Activated CD8-positive, alpha-beta T cell treated with anti-CD3 and anti-CD28 coated beads for 36 hours (primary cell): ENCODE results near the gene RAB28. TPM values are rescaled to one million over a fixed set of nuclear protein-coding genes. Genes with fewer than 3 reads are reported as not detected.

Experiments
- ATAC-seq: fragments of 200-7000 bp; cut with Tn5 transposase; one replicate; pipeline ENCODE4 v1.10.0; 2021; ENCODE audit warnings: mild to moderate bottlenecking, moderate library complexity
- CTCF ChIA-PET: fragments of 350-600 bp; sonication (Branson Sonifier 250); formaldehyde crosslinking; loops from one replicate; lab custom pipeline; 2021; ENCODE audit warnings: antibody characterized with exemption; lab: Charles Lee
- POLR2A ChIA-PET: fragments of 350-600 bp; sonication (Branson Sonifier 250); formaldehyde crosslinking; loops from one replicate; lab custom pipeline; 2021; ENCODE audit warnings: antibody characterized with exemption; lab: Charles Lee
- DNase-seq: peaks from one replicate; pipeline ENCODE4 v3.0.0-alpha.2; 2020
- H3K27ac Mint-ChIP-seq: one replicate; pipeline ENCODE4 v1.8.0; 2021; ENCODE audit warnings: mild to moderate bottlenecking, mixed read lengths
- H3K27me3 Mint-ChIP-seq: one replicate; pipeline ENCODE4 v1.8.0; 2021; ENCODE audit warnings: mixed read lengths
- H3K36me3 Mint-ChIP-seq: one replicate; pipeline ENCODE4 v1.8.0; 2021; ENCODE audit warnings: low read depth, mixed read lengths
- H3K4me1 Mint-ChIP-seq: one replicate; pipeline ENCODE4 v1.8.0; 2021; ENCODE audit warnings: low read depth, mixed read lengths
- H3K4me3 Mint-ChIP-seq: one replicate; pipeline ENCODE4 v1.8.0; 2021; ENCODE audit warnings: mild to moderate bottlenecking, moderate library complexity, mixed read lengths
- H3K9me3 Mint-ChIP-seq: one replicate; pipeline ENCODE4 v1.8.0; 2021; ENCODE audit warnings: mixed read lengths
- CTCF ChIP-seq: fragments of 200-600 bp; IDR thresholded peaks from one replicate; pipeline ENCODE4 v1.8.0; 2022; ENCODE audit warnings: antibody characterized with exemption, mild to moderate bottlenecking
- intact Hi-C: fragments of 100-400 bp; cut with micrococcal nuclease; formaldehyde crosslinking; loops from one replicate; pipeline ENCODE4 v1.10.0; 2022
- total RNA-seq, 2 experiments: library from RNA; stranded (reverse); gene quantifications; one replicate each; pipeline ENCODE4 v1.2.3, GENCODE V29; 2021

The RAB28 gene
- total RNA-seq, 2 experiments from 2014 or later: 12.5 to 13.1 TPM

GRCh38 chr4:13430834-13431568 is 53.1 kb downstream of the RAB28 start:
- peak; percentile 36 for TF ChIP-seq CTCF
- POLR2A ChIA-PET: interaction anchor here (0.6 kb wide), 1 partner anchor 1109 kb away, joined by 4 read pairs; no protein-coding TSS in a partner anchor
- ATAC-seq (no peak), DNase-seq (no peak)
- Mint-ChIP-seq H3K27ac (no peak overlapping the region), H3K4me3 (no peak overlapping the region), H3K27me3 (no peaks in the 10 kb centered on the region), H3K4me1 (peaks cover 21% of the 10 kb centered on the region), H3K36me3 (peaks cover 8% of the 10 kb centered on the region), H3K9me3 (peaks cover 6% of the 10 kb centered on the region)
- CTCF ChIA-PET: interaction anchor here (0.7 to 2.2 kb wide), 7 partner anchors 10 to 77 kb away, joined by 3 to 12 read pairs (median 3); no protein-coding TSS in a partner anchor
- intact Hi-C loops: no loop called here

GRCh38 chr4:13427599-13428325 is 56.4 kb downstream of the RAB28 start:
- no peaks in the 10 kb centered on the region for H3K27me3 Mint-ChIP-seq
- POLR2A ChIA-PET: interaction anchor here (0.7 kb wide), 1 partner anchor 43 kb away, joined by 3 read pairs; no protein-coding TSS in a partner anchor

GRCh38 chr4:13415068-13415785 is 68.9 kb downstream of the RAB28 start:
- Mint-ChIP-seq H3K9me3 (peaks cover 14% of the 10 kb centered on the region), H3K4me1 (peaks cover 20% of the 10 kb centered on the region), H3K27ac (no peak overlapping the region), H3K36me3 (peaks cover 40% of the 10 kb centered on the region), H3K4me3 (no peak overlapping the region), H3K27me3 (no peaks in the 10 kb centered on the region)
- ChIA-PET POLR2A (no interaction called here), CTCF (interaction anchor here (1.2 kb wide), 1 partner anchor 17 kb away, joined by 4 read pairs; no protein-coding TSS in a partner anchor)
- no peak for TF ChIP-seq CTCF
- intact Hi-C loops: no loop called here
- DNase-seq (no peak), ATAC-seq (no peak)

More at GRCh38 chr4:13427599-13428325, 56.4 kb downstream of the RAB28 start:
- CTCF ChIA-PET: no interaction called here
- H3K4me3 Mint-ChIP-seq: no peak overlapping the region
- H3K36me3 Mint-ChIP-seq: peaks cover 23% of the 10 kb centered on the region
- DNase-seq (no peak), ATAC-seq (no peak)
- peaks cover 1% of the 10 kb centered on the region for H3K9me3 Mint-ChIP-seq
- H3K4me1 Mint-ChIP-seq: peaks cover 4% of the 10 kb centered on the region
- intact Hi-C loops: no loop called here
- TF ChIP-seq CTCF: no peak
- H3K27ac Mint-ChIP-seq: no peak overlapping the region

GRCh38 chr4:13413729-13414437 is 70.3 kb downstream of the RAB28 start:
- H3K36me3 Mint-ChIP-seq: peaks cover 38% of the 10 kb centered on the region
- no peak overlapping the region for H3K27ac Mint-ChIP-seq
- H3K9me3 Mint-ChIP-seq: peaks cover 5% of the 10 kb centered on the region
- intact Hi-C loops: no loop called here
- ChIA-PET CTCF (no interaction called here), POLR2A (no interaction called here)
- no peak for ATAC-seq
- no peak for DNase-seq
- no peaks in the 10 kb centered on the region for H3K27me3 Mint-ChIP-seq
- no peak overlapping the region for H3K4me3 Mint-ChIP-seq
- peaks cover 20% of the 10 kb centered on the region for H3K4me1 Mint-ChIP-seq
- no peak for TF ChIP-seq CTCF
